HepG2 (cell line): Measurements from ENCODE around the gene RNASE8. TPM values are rescaled to one million over a fixed set of nuclear protein-coding genes. Genes with fewer than 3 reads are reported as not detected.
A peak's percentile ranks its signal among the peaks of the same experiment; 100 is the strongest.

ENCODE experiments used
- IKZF4 ChIP-seq: sonication (generic); formaldehyde crosslinking; IDR thresholded peaks from 2 replicates; pipeline ENCODE4 v1.5.1; 2020; ENCODE audit warnings: borderline replicate concordance, mild to moderate bottlenecking, low read depth, missing genetic modification reagents; ENCODE audit errors: not compliant biosample characterization
- MYPOP ChIP-seq: sonication (generic); formaldehyde crosslinking; IDR thresholded peaks from 2 replicates; pipeline ENCODE4 v1.8.1; 2023; ENCODE audit warnings: mild to moderate bottlenecking, moderate library complexity, missing genetic modification reagents
- SSRP1 ChIP-seq: IDR thresholded peaks from 2 replicates; pipeline ENCODE4 v1.6.1; 2016; ENCODE audit warnings: control low read depth
- TRAFD1 ChIP-seq: sonication (generic); formaldehyde crosslinking; IDR thresholded peaks from 2 replicates; pipeline ENCODE4 v1.5.1; 2020; ENCODE audit warnings: missing genetic modification reagents, mild to moderate bottlenecking, borderline replicate concordance
- ZFY ChIP-seq: sonication (generic); formaldehyde crosslinking; IDR thresholded peaks from 2 replicates; pipeline ENCODE4 v1.4.0; 2020; ENCODE audit warnings: missing genetic modification reagents
- ZNF619 ChIP-seq: sonication (generic); formaldehyde crosslinking; IDR thresholded peaks from 2 replicates; pipeline ENCODE4 v1.4.0; 2020; ENCODE audit warnings: mild to moderate bottlenecking, missing genetic modification reagents
- polyA plus RNA-seq, 8 experiments: library from polyadenylated mRNA; depleted of rRNA in 3 of 8; stranded (reverse) in 7 of 8; unstranded in 1 of 8; fragments of >200 nt; fragmentation: Illumina TruSeq in 4 of 8; extraction: Trizol in 4 of 8; gene quantifications; 2 replicates each; pipeline versions ENCODE4 v1.2.1 to v1.2.3, GENCODE V29; 2011 to 2016; ENCODE audit warnings: low read depth in 4 of 8, missing spikeins in 1 of 8, mixed read lengths in 1 of 8; ENCODE audit not compliant: insufficient read depth in 1 of 8
- total RNA-seq, 5 experiments: library from RNA; depleted of rRNA; stranded (reverse); fragments of >200 nt; fragmentation: Illumina TruSeq; extraction: Trizol; gene quantifications; 2 replicates each; pipeline ENCODE4 v1.2.3, GENCODE V29; 2016; ENCODE audit warnings: low read depth in 1 of 5
- TF ChIP-seq, protein P1 (sequence below): sonication (generic); formaldehyde crosslinking; IDR thresholded peaks from 2 replicates; pipeline ENCODE4; 2020; ENCODE audit warnings: missing genetic modification reagents, mild to moderate bottlenecking, borderline replicate concordance
- TF ChIP-seq, protein P2 (sequence below), 2 experiments: IDR thresholded peaks; 2 replicates each; pipeline ENCODE4 v1.6.1; 2011 to 2012; ENCODE audit warnings: low read length in 2 of 2, borderline replicate concordance in 1 of 2, low read depth in 1 of 2, mild to moderate bottlenecking in 1 of 2, moderate library complexity in 1 of 2

The RNASE8 gene
- total and polyA plus RNA-seq, 2 of the 13 experiments (the other 11 are each of a cell fraction or from before 2014, with no cell fraction given): not detected

DNA sequence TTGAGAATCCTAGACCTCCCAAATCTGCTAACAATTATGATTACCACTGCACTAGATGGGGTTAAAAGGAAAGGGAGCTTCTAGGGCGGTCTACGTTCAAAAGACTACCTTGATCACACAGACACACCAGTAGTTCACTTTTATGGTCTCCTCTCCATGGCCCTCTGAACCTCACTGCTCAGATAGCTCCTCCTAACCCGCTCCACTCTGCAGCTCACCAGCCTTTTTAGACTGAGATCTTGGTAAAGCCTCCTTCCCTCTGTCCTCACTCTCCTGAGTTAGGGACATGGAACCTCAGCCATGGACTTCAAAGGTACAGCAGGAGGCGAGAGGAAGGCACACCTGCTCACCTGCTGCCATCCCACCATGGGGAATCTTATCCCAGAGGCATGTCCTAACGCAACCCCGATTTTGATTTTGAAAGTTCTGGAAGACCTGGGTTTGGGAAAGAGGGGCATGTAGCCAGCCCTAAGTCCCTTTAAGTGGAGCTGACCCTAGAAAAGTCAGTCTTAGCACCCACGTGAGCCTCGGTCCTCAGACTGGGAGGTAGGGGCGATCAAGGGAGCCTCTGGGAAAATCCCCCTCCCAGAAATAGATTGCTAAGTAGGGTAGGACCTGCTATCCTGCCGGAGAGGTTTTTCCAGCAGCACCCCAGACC, 39.5 kb downstream of the RNASE8 start (continued):
- TF ChIP-seq, protein P1, sequence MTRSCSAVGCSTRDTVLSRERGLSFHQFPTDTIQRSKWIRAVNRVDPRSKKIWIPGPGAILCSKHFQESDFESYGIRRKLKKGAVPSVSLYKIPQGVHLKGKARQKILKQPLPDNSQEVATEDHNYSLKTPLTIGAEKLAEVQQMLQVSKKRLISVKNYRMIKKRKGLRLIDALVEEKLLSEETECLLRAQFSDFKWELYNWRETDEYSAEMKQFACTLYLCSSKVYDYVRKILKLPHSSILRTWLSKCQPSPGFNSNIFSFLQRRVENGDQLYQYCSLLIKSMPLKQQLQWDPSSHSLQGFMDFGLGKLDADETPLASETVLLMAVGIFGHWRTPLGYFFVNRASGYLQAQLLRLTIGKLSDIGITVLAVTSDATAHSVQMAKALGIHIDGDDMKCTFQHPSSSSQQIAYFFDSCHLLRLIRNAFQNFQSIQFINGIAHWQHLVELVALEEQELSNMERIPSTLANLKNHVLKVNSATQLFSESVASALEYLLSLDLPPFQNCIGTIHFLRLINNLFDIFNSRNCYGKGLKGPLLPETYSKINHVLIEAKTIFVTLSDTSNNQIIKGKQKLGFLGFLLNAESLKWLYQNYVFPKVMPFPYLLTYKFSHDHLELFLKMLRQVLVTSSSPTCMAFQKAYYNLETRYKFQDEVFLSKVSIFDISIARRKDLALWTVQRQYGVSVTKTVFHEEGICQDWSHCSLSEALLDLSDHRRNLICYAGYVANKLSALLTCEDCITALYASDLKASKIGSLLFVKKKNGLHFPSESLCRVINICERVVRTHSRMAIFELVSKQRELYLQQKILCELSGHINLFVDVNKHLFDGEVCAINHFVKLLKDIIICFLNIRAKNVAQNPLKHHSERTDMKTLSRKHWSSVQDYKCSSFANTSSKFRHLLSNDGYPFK (CRISPR knock-in tag): peak; percentile 56; the same call in 1 of the 2 replicates
- 0 out of 2 replicates have a peak, but pooled peaks have one; percentile 30 for TF ChIP-seq MYPOP (CRISPR knock-in tag)
- 0 out of 2 replicates have a peak, but pooled peaks have one; percentile 22 for TF ChIP-seq ZNF619 (CRISPR knock-in tag)
- TF ChIP-seq IKZF4 (CRISPR knock-in tag): no peak
- TF ChIP-seq, protein P2, sequence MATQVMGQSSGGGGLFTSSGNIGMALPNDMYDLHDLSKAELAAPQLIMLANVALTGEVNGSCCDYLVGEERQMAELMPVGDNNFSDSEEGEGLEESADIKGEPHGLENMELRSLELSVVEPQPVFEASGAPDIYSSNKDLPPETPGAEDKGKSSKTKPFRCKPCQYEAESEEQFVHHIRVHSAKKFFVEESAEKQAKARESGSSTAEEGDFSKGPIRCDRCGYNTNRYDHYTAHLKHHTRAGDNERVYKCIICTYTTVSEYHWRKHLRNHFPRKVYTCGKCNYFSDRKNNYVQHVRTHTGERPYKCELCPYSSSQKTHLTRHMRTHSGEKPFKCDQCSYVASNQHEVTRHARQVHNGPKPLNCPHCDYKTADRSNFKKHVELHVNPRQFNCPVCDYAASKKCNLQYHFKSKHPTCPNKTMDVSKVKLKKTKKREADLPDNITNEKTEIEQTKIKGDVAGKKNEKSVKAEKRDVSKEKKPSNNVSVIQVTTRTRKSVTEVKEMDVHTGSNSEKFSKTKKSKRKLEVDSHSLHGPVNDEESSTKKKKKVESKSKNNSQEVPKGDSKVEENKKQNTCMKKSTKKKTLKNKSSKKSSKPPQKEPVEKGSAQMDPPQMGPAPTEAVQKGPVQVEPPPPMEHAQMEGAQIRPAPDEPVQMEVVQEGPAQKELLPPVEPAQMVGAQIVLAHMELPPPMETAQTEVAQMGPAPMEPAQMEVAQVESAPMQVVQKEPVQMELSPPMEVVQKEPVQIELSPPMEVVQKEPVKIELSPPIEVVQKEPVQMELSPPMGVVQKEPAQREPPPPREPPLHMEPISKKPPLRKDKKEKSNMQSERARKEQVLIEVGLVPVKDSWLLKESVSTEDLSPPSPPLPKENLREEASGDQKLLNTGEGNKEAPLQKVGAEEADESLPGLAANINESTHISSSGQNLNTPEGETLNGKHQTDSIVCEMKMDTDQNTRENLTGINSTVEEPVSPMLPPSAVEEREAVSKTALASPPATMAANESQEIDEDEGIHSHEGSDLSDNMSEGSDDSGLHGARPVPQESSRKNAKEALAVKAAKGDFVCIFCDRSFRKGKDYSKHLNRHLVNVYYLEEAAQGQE (IDR thresholded peaks at IDR 0.05; ENCODE audit: borderline replicate concordance in 1 of 2, low read depth in 1 of 2, low read length in 2 of 2): 0 out of 4 replicates have a peak, but pooled peaks of 1 of the 2 experiments have one; percentile 3
- 0 out of 2 replicates have a peak, but pooled peaks have one; percentile 47 for TF ChIP-seq SSRP1 (CRISPR knock-in tag)
- no peak for TF ChIP-seq ZFY (CRISPR knock-in tag)
- TF ChIP-seq TRAFD1: no peak
